ENCODE results near the gene KMO.

DNA sequence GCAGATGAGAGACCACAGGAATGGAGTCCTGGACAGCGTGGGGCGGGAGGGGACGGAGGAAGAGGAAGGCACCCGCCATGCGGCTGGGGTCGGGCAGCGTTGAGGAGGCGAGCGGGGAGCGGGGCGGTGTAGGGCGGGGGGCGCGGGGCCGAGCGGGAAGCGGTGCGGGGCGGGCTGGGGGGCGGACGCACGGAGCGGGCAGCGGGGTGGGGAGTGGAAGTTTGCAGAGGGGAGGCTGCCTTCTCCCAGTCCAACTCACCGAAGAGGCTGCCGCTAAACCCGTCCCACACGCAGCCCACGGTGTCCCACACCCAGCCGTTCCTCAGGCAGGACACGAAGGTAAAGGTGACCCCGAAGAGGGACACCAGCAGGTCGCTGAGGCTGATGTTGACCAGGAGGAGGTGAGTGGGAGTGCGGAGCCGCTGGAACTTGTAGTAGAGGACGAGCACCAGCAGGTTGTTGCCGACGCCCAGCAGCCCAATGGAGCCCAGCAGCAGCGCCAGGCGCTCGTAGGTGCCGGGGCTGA, 107.5 kb downstream of the KMO start:
- TF ChIP-seq, protein P1, sequence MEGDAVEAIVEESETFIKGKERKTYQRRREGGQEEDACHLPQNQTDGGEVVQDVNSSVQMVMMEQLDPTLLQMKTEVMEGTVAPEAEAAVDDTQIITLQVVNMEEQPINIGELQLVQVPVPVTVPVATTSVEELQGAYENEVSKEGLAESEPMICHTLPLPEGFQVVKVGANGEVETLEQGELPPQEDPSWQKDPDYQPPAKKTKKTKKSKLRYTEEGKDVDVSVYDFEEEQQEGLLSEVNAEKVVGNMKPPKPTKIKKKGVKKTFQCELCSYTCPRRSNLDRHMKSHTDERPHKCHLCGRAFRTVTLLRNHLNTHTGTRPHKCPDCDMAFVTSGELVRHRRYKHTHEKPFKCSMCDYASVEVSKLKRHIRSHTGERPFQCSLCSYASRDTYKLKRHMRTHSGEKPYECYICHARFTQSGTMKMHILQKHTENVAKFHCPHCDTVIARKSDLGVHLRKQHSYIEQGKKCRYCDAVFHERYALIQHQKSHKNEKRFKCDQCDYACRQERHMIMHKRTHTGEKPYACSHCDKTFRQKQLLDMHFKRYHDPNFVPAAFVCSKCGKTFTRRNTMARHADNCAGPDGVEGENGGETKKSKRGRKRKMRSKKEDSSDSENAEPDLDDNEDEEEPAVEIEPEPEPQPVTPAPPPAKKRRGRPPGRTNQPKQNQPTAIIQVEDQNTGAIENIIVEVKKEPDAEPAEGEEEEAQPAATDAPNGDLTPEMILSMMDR (IDR thresholded peaks at IDR 0.05) = no peak
- TF ChIP-seq POLR2A (IDR thresholded peaks at IDR 0.05) = no peak
